ENCODE results near the gene YTHDF1.

DNA sequence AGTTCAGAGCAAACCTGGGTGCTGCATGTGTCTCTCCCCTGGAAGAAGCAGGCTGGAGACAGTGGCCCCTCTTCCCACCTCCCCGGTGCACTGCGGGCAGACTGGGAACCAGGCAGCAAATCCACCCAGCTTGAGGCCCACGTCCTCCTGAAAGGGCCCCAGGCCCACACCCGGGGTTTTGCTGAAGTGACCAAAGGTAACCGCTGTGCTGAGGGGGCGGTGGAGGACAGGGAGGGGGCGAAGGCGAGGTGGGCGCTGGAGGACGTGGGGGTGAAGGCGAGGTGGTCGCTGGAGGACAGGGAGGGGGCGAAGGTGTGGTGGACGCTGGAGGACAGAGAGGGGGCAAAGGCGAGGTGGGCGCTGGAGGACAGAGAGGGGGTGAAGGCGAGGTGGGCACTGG lies 18.0 kb upstream of the YTHDF1 start:
- no peak for TF ChIP-seq KDM1A (IDR thresholded peaks at IDR 0.05; ENCODE audit: low read depth)
- no peak for TF ChIP-seq POLR2A (IDR thresholded peaks at IDR 0.05; ENCODE audit: low read length)
- TF ChIP-seq, protein P1, sequence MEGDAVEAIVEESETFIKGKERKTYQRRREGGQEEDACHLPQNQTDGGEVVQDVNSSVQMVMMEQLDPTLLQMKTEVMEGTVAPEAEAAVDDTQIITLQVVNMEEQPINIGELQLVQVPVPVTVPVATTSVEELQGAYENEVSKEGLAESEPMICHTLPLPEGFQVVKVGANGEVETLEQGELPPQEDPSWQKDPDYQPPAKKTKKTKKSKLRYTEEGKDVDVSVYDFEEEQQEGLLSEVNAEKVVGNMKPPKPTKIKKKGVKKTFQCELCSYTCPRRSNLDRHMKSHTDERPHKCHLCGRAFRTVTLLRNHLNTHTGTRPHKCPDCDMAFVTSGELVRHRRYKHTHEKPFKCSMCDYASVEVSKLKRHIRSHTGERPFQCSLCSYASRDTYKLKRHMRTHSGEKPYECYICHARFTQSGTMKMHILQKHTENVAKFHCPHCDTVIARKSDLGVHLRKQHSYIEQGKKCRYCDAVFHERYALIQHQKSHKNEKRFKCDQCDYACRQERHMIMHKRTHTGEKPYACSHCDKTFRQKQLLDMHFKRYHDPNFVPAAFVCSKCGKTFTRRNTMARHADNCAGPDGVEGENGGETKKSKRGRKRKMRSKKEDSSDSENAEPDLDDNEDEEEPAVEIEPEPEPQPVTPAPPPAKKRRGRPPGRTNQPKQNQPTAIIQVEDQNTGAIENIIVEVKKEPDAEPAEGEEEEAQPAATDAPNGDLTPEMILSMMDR (IDR thresholded peaks at IDR 0.05) = no peak
- no peak for TF ChIP-seq NFE2L2 (conservative IDR thresholded peaks at IDR 0.05; ENCODE audit: low read length)
- TF ChIP-seq, protein P2, sequence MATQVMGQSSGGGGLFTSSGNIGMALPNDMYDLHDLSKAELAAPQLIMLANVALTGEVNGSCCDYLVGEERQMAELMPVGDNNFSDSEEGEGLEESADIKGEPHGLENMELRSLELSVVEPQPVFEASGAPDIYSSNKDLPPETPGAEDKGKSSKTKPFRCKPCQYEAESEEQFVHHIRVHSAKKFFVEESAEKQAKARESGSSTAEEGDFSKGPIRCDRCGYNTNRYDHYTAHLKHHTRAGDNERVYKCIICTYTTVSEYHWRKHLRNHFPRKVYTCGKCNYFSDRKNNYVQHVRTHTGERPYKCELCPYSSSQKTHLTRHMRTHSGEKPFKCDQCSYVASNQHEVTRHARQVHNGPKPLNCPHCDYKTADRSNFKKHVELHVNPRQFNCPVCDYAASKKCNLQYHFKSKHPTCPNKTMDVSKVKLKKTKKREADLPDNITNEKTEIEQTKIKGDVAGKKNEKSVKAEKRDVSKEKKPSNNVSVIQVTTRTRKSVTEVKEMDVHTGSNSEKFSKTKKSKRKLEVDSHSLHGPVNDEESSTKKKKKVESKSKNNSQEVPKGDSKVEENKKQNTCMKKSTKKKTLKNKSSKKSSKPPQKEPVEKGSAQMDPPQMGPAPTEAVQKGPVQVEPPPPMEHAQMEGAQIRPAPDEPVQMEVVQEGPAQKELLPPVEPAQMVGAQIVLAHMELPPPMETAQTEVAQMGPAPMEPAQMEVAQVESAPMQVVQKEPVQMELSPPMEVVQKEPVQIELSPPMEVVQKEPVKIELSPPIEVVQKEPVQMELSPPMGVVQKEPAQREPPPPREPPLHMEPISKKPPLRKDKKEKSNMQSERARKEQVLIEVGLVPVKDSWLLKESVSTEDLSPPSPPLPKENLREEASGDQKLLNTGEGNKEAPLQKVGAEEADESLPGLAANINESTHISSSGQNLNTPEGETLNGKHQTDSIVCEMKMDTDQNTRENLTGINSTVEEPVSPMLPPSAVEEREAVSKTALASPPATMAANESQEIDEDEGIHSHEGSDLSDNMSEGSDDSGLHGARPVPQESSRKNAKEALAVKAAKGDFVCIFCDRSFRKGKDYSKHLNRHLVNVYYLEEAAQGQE (IDR thresholded peaks at IDR 0.05) = no peak
- no peak for TF ChIP-seq CEBPB (IDR thresholded peaks at IDR 0.05)
